ENCODE data around the gene HRCT1. TPM values are rescaled to one million over a fixed set of nuclear protein-coding genes. Genes with fewer than 3 reads are reported as not detected.
"Not testable (repeated sequence)": the region's sequence is repeated elsewhere in the genome, so short reads cannot be mapped to it uniquely, and the experiment has no call there.

The HRCT1 gene
- total RNA-seq, 1 donor, result not detected

DNA sequence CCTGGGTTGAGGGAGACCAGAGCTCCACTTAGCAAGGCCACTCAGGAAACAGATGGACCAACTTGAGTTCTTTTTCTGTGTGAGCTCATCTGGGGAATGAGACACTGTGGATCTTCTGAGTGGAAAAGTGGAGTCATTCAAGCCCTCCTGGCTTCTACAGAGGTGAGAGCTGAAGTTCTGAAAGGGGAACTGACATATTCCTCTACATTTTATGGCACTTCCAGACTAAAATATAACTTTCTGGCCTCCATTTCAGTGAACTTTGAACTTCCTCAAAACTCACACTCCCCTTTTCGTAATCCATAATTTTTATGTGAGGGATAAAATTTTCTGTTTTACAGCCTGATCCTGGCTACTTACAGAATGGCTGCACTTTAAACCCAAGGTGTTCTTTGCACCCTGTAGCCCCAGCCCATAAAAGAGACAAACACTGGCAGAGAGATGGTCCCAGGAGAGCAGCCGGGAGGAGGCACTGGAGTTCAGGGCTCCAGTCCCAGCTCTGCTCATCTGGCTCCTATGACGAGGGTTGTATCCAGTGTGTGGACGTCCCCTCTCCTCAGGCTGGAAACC is 14.1 kb downstream of the HRCT1 start:
- H3K4me3 ChIP-seq (ENCODE audit: low read length), result no peak overlapping the region
- H3K4me1 ChIP-seq (ENCODE audit: insufficient read depth, low read length), result no peaks in the 10 kb centered on the region
- no peaks in the 10 kb centered on the region for H3K27me3 ChIP-seq (ENCODE audit: insufficient read depth, low read length)
- no peaks in the 10 kb centered on the region for H3K9me3 ChIP-seq (ENCODE audit: low read depth, low read length)

DNA sequence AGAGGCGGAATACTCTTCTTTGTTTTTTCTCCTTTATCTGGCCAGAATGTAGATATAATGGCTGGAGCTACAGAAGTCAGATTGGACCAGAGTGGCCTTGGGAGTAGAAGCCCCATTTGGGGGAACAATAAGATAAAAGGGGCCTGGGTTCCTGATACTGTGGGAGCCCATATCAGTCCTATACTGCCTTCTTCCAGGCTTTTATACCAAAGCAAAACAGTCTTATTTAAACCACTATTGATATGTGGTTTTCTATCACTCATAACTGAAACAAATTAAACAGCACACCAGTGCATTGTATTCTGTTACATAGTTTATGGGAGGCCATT is 17.6 kb downstream of the HRCT1 start:
- Histone ChIP-seq H3K4me3 (ENCODE audit: low read length) (no peak overlapping the region), H3K27me3 (ENCODE audit: insufficient read depth, low read length) (no peaks in the 10 kb centered on the region), H3K9me3 (ENCODE audit: low read depth, low read length) (no peaks in the 10 kb centered on the region), H3K4me1 (ENCODE audit: insufficient read depth, low read length) (no peaks in the 10 kb centered on the region)

DNA sequence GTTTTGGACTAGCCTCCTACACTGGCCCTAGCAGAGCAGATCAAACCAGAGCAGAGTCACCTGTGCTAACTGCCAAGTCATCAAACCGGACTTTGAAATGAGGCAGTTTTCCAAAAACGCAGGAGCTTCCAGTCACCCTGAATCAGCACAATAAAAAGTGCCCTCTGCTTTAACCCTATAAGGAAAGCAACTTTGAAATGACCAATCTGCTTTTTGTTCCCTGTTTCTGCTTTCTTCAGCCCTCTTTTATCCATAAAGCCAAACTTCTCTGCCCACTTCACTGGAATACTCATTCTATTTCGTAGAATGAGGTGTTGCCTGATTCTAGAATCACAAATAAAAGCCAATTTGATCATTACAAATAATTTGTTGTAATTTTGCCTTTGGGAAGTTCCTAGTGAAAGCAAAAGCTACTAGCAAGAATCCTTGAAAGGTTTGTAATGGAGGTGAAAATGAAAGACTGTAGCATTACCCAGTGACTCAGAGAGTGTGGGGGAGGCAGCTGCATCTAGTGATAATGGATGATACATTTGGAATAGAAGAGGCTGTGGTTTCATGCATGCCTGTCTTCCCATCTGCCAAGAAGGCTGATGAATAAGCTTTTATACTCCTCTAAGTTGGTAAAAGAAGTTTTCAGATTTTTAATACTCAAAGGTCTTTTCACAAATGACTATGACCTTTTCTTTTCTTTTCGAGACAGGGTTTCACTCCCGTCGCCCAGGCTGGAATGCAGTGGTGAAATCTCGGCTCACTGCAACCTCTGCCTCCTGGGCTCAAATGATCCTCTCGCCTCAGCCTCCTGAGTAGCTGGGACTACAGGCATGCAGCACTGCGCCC is 18.1 kb downstream of the HRCT1 start:
- Histone ChIP-seq H3K4me1 (ENCODE audit: insufficient read depth, low read length) (no peaks in the 10 kb centered on the region), H3K9me3 (ENCODE audit: low read depth, low read length) (no peaks in the 10 kb centered on the region), H3K27me3 (ENCODE audit: insufficient read depth, low read length) (no peaks in the 10 kb centered on the region), H3K4me3 (ENCODE audit: low read length) (no peak overlapping the region)

DNA sequence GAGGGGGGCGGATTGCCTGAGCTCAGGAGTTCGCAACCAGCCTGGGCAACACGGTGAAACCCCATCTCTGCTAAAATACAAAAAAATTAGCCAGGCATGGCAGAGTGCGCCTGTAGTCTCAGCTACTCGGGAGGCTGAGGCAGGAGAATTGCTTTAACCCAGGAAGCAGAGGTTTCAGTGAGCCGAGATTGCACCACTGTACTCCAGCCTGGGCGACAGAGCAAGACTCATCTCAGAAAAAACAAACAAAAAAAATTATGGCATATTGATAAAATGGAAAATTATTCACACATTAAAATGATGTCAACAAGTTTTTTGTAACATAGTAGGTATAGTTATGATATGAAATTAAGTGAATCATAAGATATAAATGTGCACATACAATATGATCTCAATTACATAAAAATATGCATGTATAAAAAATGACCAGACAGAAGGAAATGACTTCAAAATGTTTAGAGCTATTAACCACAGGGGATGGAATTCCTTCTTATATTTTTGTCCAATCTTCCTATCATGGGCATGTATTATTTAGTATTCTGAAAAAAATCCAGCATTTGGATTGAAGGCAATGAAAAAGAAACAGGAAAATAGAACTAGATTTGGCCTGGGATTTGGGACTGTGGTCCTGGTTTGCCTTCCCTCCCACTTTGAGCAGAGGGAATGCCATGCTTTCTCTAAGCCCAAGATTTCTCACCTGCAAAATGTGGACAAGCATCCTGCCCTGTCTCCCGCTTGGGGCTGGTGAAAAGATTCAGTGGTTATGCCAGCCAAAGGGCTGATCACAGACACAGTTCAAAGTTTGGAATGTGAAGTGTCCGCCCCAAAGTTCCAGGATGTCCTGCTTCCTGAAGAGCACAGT is 22.8 kb downstream of the HRCT1 start:
- H3K4me3 ChIP-seq (ENCODE audit: low read length), result no peak overlapping the region

DNA sequence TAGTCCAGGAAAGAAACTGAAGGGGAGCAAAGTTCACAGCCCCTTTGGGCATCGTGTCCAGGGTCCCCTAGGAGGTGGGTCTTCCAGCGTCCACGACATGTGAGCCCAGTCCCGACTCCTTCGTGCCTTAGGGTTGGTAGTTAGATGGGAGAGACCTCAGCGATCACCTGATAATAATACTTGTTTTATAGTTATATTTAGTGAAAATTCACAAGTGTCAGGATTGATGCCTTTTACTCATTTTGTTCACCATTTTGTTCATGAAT is 23.4 kb downstream of the HRCT1 start:
- Histone ChIP-seq H3K27me3 (ENCODE audit: insufficient read depth, low read length) (no peaks in the 10 kb centered on the region), H3K9me3 (ENCODE audit: low read depth, low read length) (no peaks in the 10 kb centered on the region), H3K4me1 (ENCODE audit: insufficient read depth, low read length) (no peaks in the 10 kb centered on the region), H3K4me3 (ENCODE audit: low read length) (no peak overlapping the region)

More for the DNA sequence above, 22.8 kb downstream of the HRCT1 start:
- Histone ChIP-seq H3K27me3 (ENCODE audit: insufficient read depth, low read length) (no peaks in the 10 kb centered on the region), H3K9me3 (ENCODE audit: low read depth, low read length) (no peaks in the 10 kb centered on the region), H3K4me1 (ENCODE audit: insufficient read depth, low read length) (no peaks in the 10 kb centered on the region)

DNA sequence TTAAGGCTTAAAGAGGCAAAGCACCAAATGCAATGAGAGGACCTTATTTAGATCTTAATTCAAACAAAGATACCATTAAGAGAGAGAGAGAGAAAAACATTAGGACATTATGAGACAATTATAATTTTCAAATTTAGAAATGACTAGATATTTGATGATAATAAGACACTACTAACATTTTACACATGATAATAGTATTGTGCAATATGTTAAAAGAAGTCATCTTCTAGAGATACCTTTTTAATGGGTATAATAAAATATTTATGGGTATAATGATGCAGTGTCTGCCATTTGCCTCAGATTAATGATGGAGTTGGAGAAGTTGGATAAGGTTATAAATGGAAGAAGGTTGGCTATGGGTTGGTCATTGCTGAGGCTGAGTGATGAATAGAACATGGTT is 24.5 kb downstream of the HRCT1 start:
- no peaks in the 10 kb centered on the region for H3K9me3 ChIP-seq (ENCODE audit: low read depth, low read length)
- no peaks in the 10 kb centered on the region for H3K27me3 ChIP-seq (ENCODE audit: insufficient read depth, low read length)
- H3K4me1 ChIP-seq (ENCODE audit: insufficient read depth, low read length), result no peaks in the 10 kb centered on the region
- H3K4me3 ChIP-seq (ENCODE audit: low read length), result no peak overlapping the region

DNA sequence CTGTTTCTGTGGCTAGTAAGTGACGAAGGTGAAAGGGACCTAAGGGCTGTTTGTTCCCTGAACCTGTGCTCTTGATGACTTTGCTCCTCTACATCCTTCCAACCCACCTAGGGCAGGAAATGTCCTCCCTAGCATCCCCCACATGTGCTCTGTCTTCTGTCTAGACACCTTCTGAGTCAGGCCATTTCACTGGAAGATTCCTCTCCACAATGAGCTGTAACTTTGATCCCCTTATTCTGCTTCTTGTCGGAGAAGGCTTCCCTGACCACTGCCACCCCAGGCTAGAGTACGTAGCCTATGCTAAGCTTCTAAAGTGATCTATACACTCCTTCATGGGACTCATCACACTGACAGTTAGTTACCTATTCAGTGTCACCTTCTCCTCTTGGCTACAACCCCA is 25.0 kb downstream of the HRCT1 start:
- Histone ChIP-seq H3K27me3 (ENCODE audit: insufficient read depth, low read length) (no peaks in the 10 kb centered on the region), H3K4me1 (ENCODE audit: insufficient read depth, low read length) (no peaks in the 10 kb centered on the region), H3K4me3 (ENCODE audit: low read length) (no peak overlapping the region), H3K9me3 (ENCODE audit: low read depth, low read length) (no peaks in the 10 kb centered on the region)

DNA sequence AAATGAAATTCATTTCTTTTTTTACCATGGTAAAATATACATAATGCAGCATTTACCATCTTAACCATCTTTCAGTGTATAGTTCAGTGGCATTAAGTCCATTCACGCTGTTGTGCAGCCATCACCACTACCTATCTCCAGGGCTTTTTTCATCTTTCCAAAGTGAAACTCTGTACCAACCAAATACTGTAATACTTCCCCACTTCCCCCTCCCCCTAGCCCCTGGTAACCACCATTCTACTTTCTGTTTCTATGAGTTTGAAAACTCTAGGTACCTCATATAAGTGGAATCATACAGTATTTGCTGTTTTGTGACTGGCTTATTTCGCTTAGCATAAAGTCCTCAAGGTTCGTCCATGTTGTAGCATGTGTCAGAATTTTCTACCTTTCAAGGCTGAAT is 26.7 kb downstream of the HRCT1 start:
- Histone ChIP-seq H3K9me3 (ENCODE audit: low read depth, low read length) (no peaks in the 10 kb centered on the region), H3K27me3 (ENCODE audit: insufficient read depth, low read length) (no peaks in the 10 kb centered on the region), H3K4me1 (ENCODE audit: insufficient read depth, low read length) (peaks cover 8% of the 10 kb centered on the region), H3K4me3 (ENCODE audit: low read length) (no peak overlapping the region)

DNA sequence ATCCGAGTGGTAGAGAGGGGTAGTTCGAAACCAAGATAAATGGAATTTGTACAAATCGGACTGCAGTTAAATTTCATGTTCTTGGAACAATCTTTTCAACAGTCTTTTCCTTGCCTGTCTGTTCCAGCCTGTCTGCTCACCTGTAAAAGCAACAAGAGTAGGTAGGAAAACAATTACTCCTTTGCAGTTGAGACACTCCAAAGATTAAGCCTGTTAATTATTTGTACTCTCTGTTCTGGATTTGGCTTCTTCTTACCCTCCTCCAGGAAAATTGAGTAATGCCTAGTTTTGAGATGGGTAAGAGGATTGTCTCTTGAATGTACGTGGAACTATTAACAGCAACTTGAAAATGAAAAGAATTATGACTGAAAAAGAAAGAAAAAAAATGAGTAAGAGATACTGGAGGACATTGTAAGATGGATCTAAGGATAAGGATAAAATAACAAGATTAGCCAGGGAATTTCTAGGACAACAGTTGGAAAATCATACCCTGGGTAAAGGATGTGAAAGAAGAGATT is 27.6 kb downstream of the HRCT1 start:
- H3K9me3 ChIP-seq (ENCODE audit: low read depth, low read length), result no peaks in the 10 kb centered on the region
- H3K27me3 ChIP-seq (ENCODE audit: insufficient read depth, low read length), result no peaks in the 10 kb centered on the region
- H3K4me1 ChIP-seq (ENCODE audit: insufficient read depth, low read length), result peaks cover 14% of the 10 kb centered on the region
- H3K4me3 ChIP-seq (ENCODE audit: low read length), result no peak overlapping the region

DNA sequence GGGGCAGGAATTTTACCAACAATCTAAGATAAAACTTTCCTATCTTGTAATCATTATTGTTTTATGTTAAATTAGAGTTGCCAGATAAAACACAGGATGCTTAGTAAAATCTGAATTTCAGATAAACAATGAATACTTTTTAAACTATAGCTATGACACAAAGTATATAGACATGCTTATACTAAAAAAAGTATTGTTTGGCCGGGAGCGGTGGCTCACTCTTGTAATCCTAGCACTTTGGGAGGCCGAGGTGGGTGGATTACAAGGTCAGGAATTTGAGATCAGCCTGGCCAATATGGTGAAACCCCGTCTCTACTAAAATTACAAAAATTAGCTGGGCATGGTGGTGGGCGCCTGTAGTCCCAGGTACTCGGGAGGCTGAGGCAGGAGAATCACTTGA is 28.1 kb downstream of the HRCT1 start:
- not testable (repeated sequence) for H3K4me3 ChIP-seq (ENCODE audit: low read length)
- H3K4me1 ChIP-seq (ENCODE audit: insufficient read depth, low read length), result peaks cover 14% of the 10 kb centered on the region

DNA sequence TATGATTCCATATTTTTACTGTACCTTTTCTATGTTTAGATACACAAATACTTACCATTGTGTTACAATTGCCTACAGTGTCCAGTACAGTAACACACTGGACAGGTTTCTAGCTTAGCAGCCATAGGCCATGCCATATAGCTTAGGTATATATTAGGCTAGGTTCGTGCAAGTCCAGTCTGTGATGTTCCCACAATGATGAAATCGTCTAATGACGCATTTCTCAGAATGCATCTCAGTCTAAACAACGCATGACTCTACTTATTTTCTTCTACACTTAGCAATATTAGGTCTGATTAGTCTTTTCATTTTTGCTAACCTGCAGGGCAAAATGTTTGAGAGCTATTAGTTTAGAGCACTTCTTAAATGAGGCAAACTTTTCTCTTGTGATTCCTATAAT is 29.3 kb downstream of the HRCT1 start:
- Histone ChIP-seq H3K27me3 (ENCODE audit: insufficient read depth, low read length) (no peaks in the 10 kb centered on the region), H3K4me3 (ENCODE audit: low read length) (no peak overlapping the region), H3K4me1 (ENCODE audit: insufficient read depth, low read length) (peaks cover 14% of the 10 kb centered on the region), H3K9me3 (ENCODE audit: low read depth, low read length) (no peaks in the 10 kb centered on the region)

More for the DNA sequence above, 28.1 kb downstream of the HRCT1 start:
- H3K9me3 ChIP-seq (ENCODE audit: low read depth, low read length); H3K27me3 ChIP-seq (ENCODE audit: insufficient read depth, low read length): not testable (repeated sequence)

DNA sequence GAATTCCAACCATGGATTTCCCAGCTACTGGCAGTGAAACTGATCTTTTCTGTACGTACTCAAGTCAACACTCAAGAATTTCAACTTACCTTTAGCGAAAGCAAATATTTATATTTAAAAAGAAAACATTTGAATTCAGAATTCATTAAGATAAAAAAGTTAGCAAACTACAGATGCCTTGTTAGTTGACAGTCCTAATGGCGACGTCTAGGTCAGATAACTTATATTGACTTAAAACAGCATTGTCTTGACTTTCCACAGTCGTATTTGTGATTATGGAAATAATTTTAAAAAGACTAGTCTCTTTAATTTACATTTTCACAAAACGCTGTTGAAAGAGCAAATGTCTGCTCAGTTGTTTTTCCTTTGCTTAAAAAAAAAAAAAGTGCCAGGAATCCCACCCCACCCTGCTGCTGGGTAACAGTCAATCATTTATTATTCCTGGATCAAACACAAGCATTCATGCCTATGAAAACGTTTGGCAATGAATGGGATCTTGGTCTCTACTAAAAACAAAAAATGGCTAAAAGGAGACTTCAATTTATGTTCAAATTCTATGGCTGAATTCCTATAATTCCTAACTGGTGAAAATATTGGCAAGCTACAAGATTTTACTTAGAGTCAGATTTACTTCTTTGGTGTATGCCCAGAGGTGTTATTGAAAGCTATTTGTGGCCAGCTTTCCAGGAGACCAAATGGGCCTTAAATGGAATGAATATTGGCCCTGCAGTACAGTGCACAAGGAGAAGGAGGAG is 29.9 kb downstream of the HRCT1 start:
- H3K4me3 ChIP-seq (ENCODE audit: low read length), result no peak overlapping the region
- no peaks in the 10 kb centered on the region for H3K27me3 ChIP-seq (ENCODE audit: insufficient read depth, low read length)
- no peaks in the 10 kb centered on the region for H3K9me3 ChIP-seq (ENCODE audit: low read depth, low read length)
- peaks cover 18% of the 10 kb centered on the region for H3K4me1 ChIP-seq (ENCODE audit: insufficient read depth, low read length)

DNA sequence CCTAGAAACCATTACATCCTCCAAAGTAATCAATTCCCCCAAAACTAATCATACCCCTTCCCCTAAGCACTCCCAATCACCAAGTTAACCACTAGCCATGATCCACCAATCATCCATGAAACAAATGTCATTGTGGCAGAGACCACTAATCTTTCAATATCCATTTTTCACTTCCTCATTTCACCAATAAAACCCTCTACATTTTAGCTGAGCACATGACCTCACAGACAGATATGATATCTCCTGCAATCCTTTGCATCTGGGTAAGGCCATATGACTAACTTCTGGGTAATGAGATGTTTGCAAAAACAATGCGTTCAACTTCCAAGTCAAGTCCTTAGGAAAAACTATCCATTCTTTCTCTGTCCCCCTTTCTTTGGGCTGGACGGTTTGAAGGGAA is 31.2 kb downstream of the HRCT1 start:
- no peak overlapping the region for H3K4me3 ChIP-seq (ENCODE audit: low read length)
- peaks cover 21% of the 10 kb centered on the region for H3K4me1 ChIP-seq (ENCODE audit: insufficient read depth, low read length)
- H3K9me3 ChIP-seq (ENCODE audit: low read depth, low read length), result no peaks in the 10 kb centered on the region
- no peaks in the 10 kb centered on the region for H3K27me3 ChIP-seq (ENCODE audit: insufficient read depth, low read length)

DNA sequence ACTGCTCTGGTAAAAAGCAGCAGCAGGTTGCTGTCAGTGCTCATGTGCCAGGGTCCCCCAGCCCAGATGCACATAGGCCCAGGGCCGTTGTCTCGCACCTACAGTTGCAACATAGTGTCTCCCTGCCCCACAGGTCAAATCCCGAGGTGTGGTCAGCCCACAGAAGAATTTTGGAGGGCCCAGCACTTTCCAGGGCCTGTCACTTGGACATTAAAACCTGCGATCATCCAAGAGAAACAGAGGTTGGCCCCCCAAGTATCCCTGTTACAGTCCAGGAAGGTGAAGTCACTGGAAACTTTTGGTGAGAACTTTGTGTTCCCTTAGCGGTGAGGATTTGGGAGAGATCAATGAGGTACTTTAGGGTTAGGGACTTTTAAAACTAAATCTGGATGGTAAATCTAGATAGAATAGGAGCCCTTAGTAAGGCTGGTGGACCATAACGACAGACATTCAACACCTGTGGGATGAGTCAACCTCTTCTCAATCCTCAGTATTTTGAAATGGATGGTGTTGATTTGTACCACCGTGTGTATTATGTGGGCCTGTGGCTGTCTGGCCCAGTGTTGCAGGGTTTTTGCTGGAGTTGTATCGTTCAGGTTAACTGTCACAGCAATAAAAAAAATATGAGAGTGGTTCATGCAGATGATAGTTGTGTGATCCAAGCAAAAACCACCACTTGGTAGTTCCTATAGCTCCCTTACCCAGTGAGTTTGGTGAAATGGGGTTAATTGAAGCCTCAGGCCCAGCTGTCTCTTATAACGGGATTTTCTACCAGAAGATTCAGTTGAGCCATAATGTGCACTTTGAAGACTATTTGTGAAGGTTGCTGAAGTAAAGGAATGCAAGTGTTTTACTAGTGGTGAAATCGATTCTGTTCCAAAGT is 32.7 kb downstream of the HRCT1 start:
- Histone ChIP-seq H3K4me3 (ENCODE audit: low read length) (no peak overlapping the region), H3K9me3 (ENCODE audit: low read depth, low read length) (no peaks in the 10 kb centered on the region), H3K27me3 (ENCODE audit: insufficient read depth, low read length) (no peaks in the 10 kb centered on the region), H3K4me1 (ENCODE audit: insufficient read depth, low read length) (peaks cover 21% of the 10 kb centered on the region)

All from mononuclear cell (primary cell).